ENCODE results near the gene LUC7L.
"Not testable (repeated sequence)": the region's sequence is repeated elsewhere in the genome, so short reads cannot be mapped to it uniquely, and the experiment has no call there.

Gene LUC7L

DNA sequence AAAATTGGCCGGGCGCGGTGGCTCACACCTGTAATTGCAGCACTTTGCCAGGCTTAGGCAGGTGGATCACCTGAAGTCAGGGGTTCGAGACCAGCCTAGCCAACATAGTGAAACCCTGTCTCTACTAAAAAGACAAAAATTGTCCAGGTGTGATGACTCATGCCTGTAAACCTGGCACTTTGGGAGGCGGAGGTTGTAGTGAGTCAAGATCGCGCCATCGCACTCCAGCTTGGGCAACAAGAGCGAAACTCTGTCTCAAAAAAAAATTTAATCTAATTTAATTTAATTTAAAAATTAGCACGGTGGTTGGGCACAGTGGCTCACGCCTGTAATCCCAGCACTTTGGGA lies 50.6 kb downstream of the LUC7L start:
- DNase-seq, result no peak

DNA sequence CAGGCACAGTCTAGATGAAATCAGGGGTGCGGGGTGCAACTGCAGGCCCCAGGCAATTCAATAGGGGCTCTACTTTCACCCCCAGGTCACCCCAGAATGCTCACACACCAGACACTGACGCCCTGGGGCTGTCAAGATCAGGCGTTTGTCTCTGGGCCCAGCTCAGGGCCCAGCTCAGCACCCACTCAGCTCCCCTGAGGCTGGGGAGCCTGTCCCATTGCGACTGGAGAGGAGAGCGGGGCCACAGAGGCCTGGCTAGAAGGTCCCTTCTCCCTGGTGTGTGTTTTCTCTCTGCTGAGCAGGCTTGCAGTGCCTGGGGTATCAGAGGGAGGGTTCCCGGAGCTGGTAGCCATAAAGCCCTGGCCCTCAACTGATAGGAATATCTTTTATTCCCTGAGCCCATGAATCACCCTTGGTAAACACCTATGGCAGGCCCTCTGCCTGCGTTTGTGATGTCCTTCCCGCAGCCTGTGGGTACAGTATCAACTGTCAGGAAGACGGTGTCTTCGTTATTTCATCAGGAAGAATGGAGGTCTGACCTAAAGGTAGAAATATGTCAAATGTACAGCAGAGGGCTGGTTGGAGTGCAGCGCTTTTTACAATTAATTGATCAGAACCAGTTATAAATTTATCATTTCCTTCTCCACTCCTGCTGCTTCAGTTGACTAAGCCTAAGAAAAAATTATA lies 51.1 kb downstream of the LUC7L start:
- no peak for DNase-seq

DNA sequence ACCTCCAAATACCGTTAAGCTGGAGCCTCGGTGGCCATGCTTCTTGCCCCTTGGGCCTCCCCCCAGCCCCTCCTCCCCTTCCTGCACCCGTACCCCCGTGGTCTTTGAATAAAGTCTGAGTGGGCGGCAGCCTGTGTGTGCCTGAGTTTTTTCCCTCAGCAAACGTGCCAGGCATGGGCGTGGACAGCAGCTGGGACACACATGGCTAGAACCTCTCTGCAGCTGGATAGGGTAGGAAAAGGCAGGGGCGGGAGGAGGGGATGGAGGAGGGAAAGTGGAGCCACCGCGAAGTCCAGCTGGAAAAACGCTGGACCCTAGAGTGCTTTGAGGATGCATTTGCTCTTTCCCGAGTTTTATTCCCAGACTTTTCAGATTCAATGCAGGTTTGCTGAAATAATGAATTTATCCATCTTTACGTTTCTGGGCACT lies 51.8 kb downstream of the LUC7L start:
- DNase-seq, result no peak

DNA sequence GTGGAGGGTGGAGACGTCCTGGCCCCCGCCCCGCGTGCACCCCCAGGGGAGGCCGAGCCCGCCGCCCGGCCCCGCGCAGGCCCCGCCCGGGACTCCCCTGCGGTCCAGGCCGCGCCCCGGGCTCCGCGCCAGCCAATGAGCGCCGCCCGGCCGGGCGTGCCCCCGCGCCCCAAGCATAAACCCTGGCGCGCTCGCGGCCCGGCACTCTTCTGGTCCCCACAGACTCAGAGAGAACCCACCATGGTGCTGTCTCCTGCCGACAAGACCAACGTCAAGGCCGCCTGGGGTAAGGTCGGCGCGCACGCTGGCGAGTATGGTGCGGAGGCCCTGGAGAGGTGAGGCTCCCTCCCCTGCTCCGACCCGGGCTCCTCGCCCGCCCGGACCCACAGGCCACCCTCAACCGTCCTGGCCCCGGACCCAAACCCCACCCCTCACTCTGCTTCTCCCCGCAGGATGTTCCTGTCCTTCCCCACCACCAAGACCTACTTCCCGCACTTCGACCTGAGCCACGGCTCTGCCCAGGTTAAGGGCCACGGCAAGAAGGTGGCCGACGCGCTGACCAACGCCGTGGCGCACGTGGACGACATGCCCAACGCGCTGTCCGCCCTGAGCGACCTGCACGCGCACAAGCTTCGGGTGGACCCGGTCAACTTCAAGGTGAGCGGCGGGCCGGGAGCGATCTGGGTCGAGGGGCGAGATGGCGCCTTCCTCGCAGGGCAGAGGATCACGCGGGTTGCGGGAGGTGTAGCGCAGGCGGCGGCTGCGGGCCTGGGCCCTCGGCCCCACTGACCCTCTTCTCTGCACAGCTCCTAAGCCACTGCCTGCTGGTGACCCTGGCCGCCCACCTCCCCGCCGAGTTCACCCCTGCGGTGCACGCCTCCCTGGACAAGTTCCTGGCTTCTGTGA lies 52.5 kb downstream of the LUC7L start, which contains the start of gene HBA1:
HBA1 (plus strand) TSS at position 204 of the 906 bp plus-strand sequence; CDS start at position 241, 37 bp downstream.
- peak; percentile 16 for DNase-seq

DNA sequence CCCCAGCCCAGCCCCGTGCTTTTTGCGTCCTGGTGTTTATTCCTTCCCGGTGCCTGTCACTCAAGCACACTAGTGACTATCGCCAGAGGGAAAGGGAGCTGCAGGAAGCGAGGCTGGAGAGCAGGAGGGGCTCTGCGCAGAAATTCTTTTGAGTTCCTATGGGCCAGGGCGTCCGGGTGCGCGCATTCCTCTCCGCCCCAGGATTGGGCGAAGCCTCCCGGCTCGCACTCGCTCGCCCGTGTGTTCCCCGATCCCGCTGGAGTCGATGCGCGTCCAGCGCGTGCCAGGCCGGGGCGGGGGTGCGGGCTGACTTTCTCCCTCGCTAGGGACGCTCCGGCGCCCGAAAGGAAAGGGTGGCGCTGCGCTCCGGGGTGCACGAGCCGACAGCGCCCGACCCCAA lies 53.2 kb downstream of the LUC7L start:
- DNase-seq, result not testable (repeated sequence)

DNA sequence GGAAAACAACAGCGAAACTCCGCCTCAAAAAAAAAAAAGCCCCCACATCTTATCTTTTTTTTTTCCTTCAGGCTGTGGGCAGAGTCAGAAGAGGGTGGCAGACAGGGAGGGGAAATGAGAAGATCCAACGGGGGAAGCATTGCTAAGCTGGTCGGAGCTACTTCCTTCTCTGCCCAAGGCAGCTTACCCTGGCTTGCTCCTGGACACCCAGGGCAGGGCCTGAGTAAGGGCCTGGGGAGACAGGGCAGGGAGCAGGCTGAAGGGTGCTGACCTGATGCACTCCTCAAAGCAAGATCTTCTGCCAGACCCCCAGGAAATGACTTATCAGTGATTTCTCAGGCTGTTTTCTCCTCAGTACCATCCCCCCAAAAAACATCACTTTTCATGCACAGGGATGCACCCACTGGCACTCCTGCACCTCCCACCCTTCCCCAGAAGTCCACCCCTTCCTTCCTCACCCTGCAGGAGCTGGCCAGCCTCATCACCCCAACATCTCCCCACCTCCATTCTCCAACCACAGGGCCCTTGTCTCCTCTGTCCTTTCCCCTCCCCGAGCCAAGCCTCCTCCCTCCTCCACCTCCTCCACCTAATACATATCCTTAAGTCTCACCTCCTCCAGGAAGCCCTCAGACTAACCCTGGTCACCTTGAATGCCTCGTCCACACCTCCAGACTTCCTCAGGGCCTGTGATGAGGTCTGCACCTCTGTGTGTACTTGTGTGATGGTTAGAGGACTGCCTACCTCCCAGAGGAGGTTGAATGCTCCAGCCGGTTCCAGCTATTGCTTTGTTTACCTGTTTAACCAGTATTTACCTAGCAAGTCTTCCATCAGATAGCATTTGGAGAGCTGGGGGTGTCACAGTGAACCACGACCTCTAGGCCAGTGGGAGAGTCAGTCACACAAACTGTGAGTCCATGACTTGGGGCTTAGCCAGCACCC lies 54.0 kb downstream of the LUC7L start:
- no peak for DNase-seq

DNA sequence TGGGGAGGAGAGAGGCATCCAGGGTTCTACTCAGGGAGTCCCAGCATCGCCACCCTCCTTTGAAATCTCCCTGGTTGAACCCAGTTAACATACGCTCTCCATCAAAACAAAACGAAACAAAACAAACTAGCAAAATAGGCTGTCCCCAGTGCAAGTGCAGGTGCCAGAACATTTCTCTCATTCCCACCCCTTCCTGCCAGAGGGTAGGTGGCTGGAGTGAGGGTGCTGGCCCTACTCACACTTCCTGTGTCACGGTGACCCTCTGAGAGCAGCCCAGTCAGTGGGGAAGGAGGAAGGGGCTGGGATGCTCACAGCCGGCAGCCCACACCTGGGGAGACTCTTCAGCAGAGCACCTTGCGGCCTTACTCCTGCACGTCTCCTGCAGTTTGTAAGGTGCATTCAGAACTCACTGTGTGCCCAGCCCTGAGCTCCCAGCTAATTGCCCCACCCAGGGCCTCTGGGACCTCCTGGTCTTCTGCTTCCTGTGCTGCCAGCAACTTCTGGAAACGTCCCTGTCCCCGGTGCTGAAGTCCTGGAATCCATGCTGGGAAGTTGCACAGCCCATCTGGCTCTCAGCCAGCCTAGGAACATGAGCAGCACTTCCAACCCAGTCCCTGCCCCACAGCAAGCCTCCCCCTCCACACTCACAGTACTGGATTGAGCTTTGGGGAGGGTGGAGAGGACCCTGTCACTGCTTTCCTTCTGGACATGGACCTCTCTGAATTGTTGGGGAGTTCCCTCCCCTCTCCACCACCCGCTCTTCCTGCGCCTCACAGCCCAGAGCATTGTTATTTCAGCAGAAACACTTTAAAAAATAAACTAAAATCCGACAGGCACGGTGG lies 55.1 kb downstream of the LUC7L start:
- not testable (repeated sequence) for DNase-seq

DNA sequence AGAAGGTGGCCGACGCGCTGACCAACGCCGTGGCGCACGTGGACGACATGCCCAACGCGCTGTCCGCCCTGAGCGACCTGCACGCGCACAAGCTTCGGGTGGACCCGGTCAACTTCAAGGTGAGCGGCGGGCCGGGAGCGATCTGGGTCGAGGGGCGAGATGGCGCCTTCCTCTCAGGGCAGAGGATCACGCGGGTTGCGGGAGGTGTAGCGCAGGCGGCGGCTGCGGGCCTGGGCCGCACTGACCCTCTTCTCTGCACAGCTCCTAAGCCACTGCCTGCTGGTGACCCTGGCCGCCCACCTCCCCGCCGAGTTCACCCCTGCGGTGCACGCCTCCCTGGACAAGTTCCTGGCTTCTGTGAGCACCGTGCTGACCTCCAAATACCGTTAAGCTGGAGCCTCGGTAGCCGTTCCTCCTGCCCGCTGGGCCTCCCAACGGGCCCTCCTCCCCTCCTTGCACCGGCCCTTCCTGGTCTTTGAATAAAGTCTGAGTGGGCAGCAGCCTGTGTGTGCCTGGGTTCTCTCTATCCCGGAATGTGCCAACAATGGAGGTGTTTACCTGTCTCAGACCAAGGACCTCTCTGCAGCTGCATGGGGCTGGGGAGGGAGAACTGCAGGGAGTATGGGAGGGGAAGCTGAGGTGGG lies 55.9 kb downstream of the LUC7L start:
- not testable (repeated sequence) for DNase-seq

DNA sequence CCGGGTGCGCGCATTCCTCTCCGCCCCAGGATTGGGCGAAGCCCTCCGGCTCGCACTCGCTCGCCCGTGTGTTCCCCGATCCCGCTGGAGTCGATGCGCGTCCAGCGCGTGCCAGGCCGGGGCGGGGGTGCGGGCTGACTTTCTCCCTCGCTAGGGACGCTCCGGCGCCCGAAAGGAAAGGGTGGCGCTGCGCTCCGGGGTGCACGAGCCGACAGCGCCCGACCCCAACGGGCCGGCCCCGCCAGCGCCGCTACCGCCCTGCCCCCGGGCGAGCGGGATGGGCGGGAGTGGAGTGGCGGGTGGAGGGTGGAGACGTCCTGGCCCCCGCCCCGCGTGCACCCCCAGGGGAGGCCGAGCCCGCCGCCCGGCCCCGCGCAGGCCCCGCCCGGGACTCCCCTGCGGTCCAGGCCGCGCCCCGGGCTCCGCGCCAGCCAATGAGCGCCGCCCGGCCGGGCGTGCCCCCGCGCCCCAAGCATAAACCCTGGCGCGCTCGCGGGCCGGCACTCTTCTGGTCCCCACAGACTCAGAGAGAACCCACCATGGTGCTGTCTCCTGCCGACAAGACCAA lies 56.8 kb downstream of the LUC7L start, which contains the start of gene HBA2:
HBA2 (plus strand) TSS at position 503 of the 568 bp plus-strand sequence; CDS start at position 540, 37 bp downstream.
- DNase-seq, result not testable (repeated sequence)

DNA sequence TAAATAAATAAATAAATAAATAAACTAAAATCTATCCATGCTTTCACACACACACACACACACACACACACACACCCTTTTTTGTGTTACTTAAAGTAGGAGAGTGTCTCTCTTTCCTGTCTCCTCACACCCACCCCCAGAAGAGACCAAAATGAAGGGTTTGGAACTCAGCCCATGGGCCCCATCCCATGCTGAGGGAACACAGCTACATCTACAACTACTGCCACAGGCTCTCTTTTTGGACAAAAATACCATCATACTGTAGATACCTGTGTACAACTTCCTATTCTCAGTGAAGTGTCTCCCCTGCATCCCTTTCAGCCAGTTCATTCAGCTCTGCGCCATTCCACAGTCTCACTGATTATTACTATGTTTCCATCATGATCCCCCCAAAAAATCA lies 58.5 kb downstream of the LUC7L start:
- no peak for DNase-seq

DNA sequence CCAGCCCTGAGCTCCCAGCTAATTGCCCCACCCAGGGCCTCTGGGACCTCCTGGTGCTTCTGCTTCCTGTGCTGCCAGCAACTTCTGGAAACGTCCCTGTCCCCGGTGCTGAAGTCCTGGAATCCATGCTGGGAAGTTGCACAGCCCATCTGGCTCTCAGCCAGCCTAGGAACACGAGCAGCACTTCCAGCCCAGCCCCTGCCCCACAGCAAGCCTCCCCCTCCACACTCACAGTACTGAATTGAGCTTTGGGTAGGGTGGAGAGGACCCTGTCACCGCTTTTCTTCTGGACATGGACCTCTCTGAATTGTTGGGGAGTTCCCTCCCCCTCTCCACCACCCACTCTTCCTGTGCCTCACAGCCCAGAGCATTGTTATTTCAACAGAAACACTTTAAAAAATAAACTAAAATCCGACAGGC lies 59.2 kb downstream of the LUC7L start:
- DNase-seq, result not testable (repeated sequence)

DNA sequence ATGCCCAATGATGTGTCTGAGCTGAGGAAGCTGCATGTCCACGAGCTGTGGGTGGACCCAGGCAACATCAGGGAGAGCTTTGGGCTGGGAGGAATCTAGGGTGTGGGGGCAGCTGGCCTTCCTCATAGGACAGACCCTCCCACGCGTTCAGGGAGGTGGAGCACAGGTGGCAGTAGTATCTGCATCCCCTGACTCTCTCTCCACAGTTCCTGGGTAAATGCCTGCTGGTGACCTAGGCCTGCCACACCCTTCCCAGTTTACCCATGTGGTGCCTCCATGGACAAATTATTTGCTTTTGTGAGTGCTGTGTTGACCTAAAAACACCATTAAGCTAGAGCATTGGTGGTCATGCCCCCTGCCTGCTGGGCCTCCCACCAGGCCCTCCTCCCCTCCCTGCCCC lies 60.2 kb downstream of the LUC7L start:
- no peak for DNase-seq

DNA sequence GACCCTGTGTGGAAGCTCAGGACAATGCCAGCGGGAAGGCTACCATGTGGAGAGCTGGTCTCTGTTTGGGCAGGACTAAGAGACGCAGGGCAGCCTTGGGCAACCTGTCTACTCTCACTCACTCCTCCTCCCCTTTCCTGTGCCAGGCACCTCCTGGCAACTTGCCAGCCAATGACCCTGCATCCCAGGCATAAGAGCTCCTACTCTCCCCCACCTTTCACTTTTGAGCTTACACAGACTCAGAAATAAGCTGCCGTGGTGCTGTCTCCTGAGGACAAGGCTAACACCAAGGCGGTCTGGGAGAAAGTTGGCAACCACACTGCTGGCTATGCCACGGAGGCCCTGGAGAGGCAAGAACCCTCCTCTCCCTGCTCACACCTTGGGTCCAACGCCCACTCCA lies 60.8 kb downstream of the LUC7L start:
- no peak for DNase-seq

DNA sequence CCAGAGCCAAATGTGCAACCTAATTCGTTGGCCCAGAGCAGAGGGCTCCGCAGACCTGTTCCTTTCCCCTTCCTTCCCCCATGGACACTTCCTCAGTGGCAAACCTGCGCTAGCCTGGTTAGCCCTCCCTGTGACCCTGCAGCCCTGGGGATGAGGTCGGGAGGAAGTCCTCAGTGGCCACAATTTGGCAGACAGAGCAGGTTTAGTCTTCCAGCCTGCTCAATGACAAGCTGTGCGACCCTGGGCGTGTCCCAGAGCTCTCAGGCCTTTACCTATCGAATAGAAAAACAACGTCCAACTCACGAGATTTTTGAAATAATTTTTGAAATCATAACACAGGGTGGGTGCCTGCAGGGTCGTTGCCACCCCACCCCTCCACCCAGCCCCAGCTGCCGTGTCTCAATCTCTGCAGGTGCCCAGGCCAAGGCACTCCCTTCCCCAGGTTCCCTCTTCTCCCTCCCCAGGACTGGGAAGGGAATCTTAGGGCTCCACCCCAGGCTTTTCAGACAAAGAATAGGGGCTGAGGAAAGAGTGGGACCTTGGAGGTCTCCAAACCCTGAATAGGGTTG lies 62.0 kb downstream of the LUC7L start:
- DNase-seq, result no peak

DNA sequence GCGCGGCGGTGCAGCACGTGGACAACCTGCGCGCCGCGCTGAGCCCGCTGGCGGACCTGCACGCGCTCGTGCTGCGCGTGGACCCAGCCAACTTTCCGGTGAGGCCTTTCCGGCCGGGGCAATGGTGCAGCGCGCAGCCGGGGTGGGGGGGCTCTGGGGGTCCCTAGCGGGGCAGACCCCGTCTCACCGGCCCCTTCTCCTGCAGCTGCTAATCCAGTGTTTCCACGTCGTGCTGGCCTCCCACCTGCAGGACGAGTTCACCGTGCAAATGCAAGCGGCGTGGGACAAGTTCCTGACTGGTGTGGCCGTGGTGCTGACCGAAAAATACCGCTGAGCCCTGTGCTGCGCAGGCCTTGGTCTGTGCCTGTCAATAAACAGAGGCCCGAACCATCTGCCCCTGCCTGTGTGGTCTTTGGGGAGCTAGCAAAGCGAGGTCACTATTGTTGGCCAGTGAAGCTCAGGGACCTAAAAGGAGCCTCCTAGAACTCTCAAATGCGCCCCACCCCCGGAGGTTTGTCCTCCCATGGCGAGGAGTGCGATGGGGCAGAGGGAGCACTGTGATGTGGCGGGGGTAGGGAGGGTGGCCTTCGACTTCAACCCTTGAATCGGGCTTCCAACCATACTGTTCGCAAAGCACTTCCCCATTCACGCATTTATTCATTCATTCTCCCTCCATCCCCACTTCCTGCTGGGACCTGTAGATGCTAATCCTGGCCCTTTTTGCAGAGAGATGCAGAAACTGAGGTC lies 62.7 kb downstream of the LUC7L start:
- no peak for DNase-seq

DNA sequence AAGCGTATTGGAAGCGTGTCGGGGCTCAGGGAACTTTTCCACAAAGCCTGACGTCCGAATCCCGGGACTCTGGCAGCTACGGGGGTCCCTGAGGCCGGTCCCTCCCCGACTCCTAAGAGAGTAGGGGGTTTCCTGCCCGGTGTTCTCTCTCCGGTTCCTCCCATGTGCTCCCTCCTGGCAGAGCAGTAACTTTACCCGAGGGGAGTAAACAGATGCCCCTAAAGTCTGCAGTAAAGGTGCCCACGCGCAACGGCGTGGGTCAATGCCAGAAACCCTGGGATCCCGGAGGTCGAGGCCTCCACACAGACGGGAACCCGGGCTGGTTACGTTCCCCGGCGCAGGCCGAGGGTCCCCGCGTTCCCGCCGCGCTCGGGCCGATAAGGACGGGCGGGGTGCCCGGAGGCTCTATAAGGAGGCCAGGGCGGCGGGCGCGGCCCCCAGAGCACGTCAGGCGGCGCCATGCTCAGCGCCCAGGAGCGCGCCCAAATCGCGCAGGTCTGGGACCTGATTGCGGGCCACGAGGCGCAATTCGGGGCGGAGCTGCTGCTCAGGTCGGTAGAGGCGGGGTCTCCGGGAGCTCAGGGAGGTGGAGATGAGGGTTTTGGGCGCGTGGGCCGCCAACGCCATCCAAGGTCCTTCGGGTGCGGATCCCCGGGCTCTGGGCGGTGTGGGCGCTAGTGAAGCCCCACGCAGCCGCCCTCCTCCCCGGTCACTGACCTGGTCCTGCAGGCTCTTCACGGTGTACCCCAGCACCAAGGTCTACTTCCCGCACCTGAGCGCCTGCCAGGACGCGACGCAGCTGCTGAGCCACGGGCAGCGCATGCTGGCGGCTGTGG lies 63.5 kb downstream of the LUC7L start, which contains the start of gene HBM:
HBM (plus strand) TSS at position 440 of the 836 bp plus-strand sequence; CDS start at position 460, 20 bp downstream.
- no peak for DNase-seq

DNA sequence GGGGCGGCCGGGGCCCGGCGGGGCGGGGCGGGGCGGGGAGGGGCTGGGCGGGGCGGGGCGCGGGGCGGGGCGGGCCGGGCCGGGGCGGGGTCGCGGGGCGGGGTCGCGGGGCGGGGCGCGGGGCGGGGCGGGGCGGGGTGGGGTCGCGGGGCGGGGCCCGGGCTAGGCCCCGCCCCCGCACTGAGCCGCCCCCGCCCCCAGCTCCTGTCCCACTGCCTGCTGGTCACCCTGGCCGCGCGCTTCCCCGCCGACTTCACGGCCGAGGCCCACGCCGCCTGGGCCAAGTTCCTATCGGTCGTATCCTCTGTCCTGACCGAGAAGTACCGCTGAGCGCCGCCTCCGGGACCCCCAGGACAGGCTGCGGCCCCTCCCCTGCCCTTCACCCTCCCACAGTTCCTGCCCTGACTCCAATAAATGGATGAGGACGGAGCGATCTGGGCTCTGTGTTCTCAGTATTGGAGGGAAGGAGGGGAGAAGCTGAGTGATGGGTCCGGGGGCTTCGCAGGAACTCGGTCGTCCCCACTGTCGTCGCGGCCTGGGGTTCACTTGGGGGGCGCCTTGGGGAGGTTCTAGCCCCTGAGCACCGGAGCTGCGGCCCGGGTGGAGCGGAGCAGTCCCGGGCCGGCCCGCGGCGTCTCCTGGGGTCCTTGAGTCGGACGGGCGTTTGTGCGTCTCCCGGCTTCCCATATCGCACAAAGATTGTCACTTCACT lies 64.3 kb downstream of the LUC7L start:
- no peak for DNase-seq
